HL-60 (cell line): ENCODE data around the gene CHMP1A.
A peak's percentile ranks its signal among the peaks of the same experiment; 100 is the strongest.

ENCODE experiments used
- DNase-seq, 2 experiments: peaks; one replicate each; pipeline ENCODE4 v3.0.0-alpha.2; 2010 to 2020; ENCODE audit warnings: low read depth in 1 of 2, low spot score in 1 of 2
- H3K27ac ChIP-seq: fragments of 250-450 bp; sonication (Bioruptor Pico); replicated peaks from 2 replicates; pipeline ENCODE4 v1.5.1; 2020; ENCODE audit warnings: mild to moderate bottlenecking, moderate library complexity
- H3K27me3 ChIP-seq: fragments of 250-450 bp; sonication (Bioruptor Pico); 2 replicates; pipeline ENCODE4 v1.5.1; 2021; ENCODE audit warnings: mild to moderate bottlenecking, moderate library complexity; ENCODE audit not compliant: insufficient read depth, poor library complexity, severe bottlenecking
- H3K4me3 ChIP-seq: replicated peaks from 2 replicates; pipeline ENCODE4 v1.5.1; 2011; ENCODE audit warnings: mild to moderate bottlenecking, control low read depth, low read length; ENCODE audit not compliant: insufficient read depth
- CTCF ChIP-seq: IDR thresholded peaks from one replicate; pipeline ENCODE4 v1.5.1; 2011; ENCODE audit warnings: low read length, control low read depth, inconsistent platforms; ENCODE audit not compliant: insufficient read depth
- GABPA ChIP-seq: IDR thresholded peaks from 2 replicates; pipeline ENCODE4 v1.6.1; 2012; ENCODE audit warnings: low read depth
- POLR2AphosphoS5 ChIP-seq: IDR thresholded peaks from 2 replicates; pipeline ENCODE4 v1.6.1; 2012; ENCODE audit warnings: low read depth
- REST ChIP-seq: IDR thresholded peaks from 2 replicates; pipeline ENCODE4 v1.6.1; 2012; ENCODE audit warnings: low read depth; ENCODE audit not compliant: insufficient replicate concordance
- SPI1 ChIP-seq: IDR thresholded peaks from 2 replicates; pipeline ENCODE4 v1.6.1; 2012; ENCODE audit warnings: low read depth, mild to moderate bottlenecking, borderline replicate concordance

Gene CHMP1A

GRCh38 chr16:89615176-89615575 lies 42.3 kb downstream of the CHMP1A start:
- Histone ChIP-seq H3K27ac (no peak overlapping the region), H3K4me3 (no peak overlapping the region), H3K27me3 (no peaks in the 10 kb centered on the region)
- no peak for DNase-seq
- TF ChIP-seq SPI1 (no peak), GABPA (no peak), POLR2AphosphoS5 (no peak), REST (no peak), CTCF (no peak)

DNA sequence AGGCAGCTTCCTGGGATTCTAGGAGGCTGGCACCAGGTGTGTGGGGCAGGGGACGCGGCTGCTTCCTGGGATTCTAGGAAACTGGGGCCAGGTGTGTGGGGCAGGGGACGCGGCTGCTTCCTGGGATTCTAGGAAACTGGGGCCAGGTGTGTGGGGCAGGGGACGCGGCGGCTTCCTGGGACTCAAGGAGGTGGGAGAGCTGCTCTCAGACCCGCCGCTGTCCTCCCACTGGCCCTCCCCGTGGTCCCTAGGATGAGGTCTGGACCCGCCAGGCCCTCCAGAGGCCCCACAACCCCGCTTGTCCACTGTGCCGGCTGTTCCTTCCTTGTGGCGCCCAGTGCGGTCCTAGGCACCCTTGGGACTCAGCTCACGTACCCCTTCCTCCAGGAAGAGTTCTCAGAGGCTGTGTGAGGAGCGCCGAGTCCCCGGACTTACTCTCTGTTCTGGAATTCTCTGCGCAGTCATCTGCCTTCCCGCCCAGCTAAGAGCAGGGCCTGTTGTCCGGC lies 43.5 kb downstream of the CHMP1A start:
- Histone ChIP-seq H3K27me3 (no peaks in the 10 kb centered on the region), H3K4me3 (no peak overlapping the region), H3K27ac (no peak overlapping the region)
- TF ChIP-seq POLR2AphosphoS5 (no peak), SPI1 (no peak), CTCF (no peak), GABPA (no peak)
- no peak for DNase-seq

DNA sequence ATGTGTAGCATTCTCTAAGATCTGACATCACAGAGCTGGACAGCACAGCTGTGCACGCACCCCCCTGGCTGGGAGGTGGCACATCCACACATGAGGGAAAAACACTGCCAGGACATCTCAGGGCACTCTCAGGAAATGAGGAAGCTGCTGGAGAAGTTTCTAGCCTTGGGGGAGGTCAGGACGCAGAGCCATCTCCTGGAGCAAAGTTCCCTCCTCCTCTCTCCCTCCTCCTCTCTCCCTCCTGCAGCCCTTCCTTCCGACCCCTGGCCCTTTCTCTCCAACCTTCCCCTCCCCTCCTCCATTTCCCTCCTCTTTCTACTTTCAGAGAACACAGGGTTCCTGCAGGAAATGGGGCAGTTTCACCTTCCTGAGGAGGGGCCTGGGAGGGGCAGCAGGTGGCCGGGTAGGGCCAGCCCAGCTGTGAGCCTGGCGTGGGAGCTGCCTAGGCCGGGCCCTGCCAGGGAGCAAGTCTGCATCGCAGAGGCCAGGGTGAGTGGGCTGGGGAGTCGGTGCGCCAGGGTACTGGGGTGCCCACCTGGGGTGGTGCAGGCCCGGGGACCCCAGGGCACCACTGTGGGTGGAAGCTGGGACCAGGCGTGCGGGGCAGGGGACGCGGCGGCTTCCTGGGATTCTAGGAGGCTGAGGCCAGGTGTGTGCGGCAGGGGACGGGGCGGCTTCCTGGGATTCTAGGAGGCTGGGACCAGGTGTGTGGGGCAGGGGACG lies 44.1 kb downstream of the CHMP1A start, which contains the start of gene DPEP1:
Gene DPEP1 (plus strand): TSS at position 412 of the 723 bp plus-strand sequence. CDS start 16,769 bp downstream, outside the sequence.
- Histone ChIP-seq H3K27ac (no peak within 1 kb of the TSS), H3K27me3 (no peaks in the 10 kb centered on the region), H3K4me3 (no peak within 1 kb of the TSS)
- DNase-seq, result peak in 1 of 2 experiments; percentile 3
- TF ChIP-seq SPI1 (peak; percentile 4; the same call in 1 of the 2 replicates), REST (no peak)

GRCh38 chr16:89612415-89613166 lies 44.9 kb downstream of the CHMP1A start:
- H3K27ac ChIP-seq, result no peak overlapping the region
- DNase-seq, result no peak
- no peak overlapping the region for H3K4me3 ChIP-seq
- no peak for TF ChIP-seq REST
- no peak for TF ChIP-seq GABPA
- no peak for TF ChIP-seq CTCF
- TF ChIP-seq SPI1, result no peak
- no peak for TF ChIP-seq POLR2AphosphoS5
- no peaks in the 10 kb centered on the region for H3K27me3 ChIP-seq
